DOHH2 (cell line): ENCODE data around the gene SIM1.

Experiments
- CTCF ChIP-seq: fragments of 200-600 bp; sonication (generic); IDR thresholded peaks from one replicate; pipeline ENCODE4 v1.5.1; 2014; ENCODE audit warnings: antibody characterized with exemption, mild to moderate bottlenecking, low read depth, low read length; ENCODE audit not compliant: poor library complexity, severe bottlenecking
- EZH2phosphoT487 ChIP-seq: fragments of 200-600 bp; sonication (generic); IDR thresholded peaks from 2 replicates; pipeline ENCODE4 v1.6.1; 2017; ENCODE audit warnings: borderline replicate concordance, mild to moderate bottlenecking, antibody characterized with exemption, low read length, moderate library complexity, mixed read lengths

- no peak for TF ChIP-seq CTCF
- TF ChIP-seq EZH2phosphoT487 = no peak
Observed at GRCh38 chr6:100426241-100426640, 38.5 kb downstream of the SIM1 start.
